GM18520 (cell line): ENCODE measurements around the gene KIF5C.
A peak's percentile ranks its signal among the peaks of the same experiment; 100 is the strongest.
"Not testable (repeated sequence)": the region's sequence is repeated elsewhere in the genome, so short reads cannot be mapped to it uniquely, and the experiment has no call there.

Experiments
- ATAC-seq: cut with Tn5 transposase; IDR thresholded peaks from one replicate; pipeline ENCODE4 v1.9.1; 2021; ENCODE audit not compliant: unreplicated experiment

KIF5C gene

GRCh38 chr2:148959745-148960144 is 84.7 kb downstream of the KIF5C start:
- ATAC-seq, result no peak

GRCh38 chr2:148960483-148960882 is 85.5 kb downstream of the KIF5C start:
- no peak for ATAC-seq

GRCh38 chr2:148963461-148963860 is 88.4 kb downstream of the KIF5C start:
- ATAC-seq, result no peak

DNA sequence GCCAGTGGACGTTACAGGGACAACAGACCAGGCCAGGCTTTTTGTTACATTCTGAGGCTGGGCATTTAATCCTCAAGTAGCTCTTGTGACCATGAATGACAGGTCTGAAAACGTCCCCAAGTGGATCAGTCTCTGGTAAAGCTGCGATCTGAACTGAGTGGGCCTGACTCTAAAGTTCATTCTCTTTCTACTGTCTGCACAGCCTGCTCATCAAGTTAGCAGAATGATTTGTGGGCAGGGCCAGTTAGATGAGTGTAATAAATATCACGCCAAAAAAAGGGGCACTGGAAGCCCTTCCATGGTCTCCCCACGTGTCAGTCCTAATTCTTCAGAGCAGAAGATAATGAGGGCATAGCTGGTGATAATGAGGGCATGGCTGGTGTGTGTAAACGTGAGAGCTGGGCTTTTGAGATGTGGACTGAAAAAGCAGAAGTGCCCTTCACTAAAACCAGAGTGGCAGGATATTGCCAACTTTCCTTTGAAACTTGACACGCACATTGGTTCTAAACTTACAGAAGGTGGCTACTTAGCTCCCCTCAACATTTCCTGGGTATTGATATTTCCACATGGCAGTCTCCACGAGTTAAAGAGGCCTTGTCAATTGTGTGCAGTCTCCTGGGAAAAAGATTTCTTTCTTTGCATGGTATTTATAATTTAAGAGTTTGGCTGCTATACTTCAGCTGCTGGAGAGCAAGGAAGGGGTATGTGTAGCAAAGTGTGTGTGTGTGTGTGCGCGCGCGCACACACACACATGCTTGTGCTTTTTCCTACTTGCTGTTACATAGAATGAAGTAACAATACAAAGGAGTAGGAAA is 90.8 kb downstream of the KIF5C start:
- peak; percentile 67 for ATAC-seq

GRCh38 chr2:148966438-148966758 is 91.4 kb downstream of the KIF5C start:
- ATAC-seq, result no peak

DNA sequence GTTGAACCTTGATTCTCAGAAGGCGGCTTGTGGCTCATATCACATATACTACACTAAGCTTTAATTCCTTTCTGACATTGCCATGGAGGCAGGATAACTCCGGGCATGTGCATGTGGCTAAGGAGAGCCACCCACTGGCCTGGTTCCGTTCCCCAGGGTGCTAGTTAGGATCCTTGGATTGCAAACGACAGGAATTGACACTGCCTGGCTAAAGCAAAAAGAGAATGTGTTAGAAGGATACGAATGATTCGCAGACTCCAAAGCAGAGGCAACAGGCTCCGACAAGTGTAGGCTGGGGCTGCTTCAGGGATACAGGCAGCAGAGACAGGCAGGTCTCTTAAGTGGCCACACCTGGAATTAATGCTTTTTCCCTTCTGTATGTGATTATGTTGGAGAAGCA is 92.0 kb downstream of the KIF5C start:
- no peak for ATAC-seq

GRCh38 chr2:148967578-148967977 is 92.6 kb downstream of the KIF5C start:
- no peak for ATAC-seq

DNA sequence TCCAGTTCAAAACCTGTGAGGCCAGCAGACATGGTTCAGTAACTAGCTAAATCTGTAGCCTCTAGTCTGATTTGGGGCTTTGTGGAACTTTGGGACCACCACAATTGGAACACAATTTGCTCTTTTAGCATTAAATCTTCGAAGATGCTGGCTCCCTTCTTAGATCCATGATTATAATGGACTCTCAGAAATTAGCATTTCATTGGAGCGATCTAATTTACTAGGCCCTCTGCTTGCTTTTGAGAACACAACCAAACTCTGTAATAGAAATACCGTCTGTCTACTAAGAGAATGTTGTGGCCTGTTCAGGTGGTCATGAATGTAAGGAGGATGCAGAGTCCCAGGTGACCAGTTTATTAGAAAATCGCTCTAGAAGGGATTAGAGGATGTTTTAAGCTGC is 93.3 kb downstream of the KIF5C start:
- ATAC-seq, result no peak

GRCh38 chr2:148968776-148969319 is 93.8 kb downstream of the KIF5C start:
- ATAC-seq, result no peak

DNA sequence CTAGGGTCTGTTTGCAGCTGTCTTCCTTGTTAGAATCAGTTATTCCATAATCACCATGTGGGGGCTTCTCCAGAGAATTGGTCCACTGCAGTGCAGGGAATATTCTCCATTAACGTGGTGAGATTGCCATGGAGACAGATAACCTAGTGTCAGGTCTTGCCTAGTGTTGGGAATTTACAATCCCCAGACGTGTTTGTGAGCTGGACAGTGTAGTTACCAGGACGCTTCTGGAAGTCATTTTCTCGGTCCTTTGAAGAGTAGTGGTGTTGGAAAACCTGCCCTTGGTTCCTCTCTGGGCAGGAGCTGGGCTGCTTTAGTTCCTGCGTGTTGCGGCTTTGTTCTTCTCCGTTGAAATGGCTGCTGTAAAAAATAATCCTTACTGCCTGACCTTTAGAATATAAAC is 94.6 kb downstream of the KIF5C start:
- ATAC-seq, result no peak

DNA sequence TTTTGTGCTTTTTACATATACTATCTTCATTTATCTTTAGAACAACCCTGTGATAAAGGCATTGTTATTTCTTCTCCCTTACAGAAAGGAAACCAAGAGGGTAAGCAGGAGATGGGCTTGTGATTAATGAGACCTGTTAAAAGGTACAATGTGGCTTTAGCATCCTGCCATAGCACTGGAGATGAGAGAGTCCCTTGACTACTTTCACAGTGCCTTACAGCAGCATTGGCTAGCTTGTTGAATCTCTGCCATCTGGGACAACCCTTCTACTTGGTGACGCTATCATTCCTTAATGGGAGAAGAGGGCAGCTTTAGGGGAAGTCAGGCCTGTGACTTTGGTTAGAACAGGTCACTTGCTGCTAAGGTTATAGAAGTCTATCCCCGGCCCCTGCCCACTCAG is 95.4 kb downstream of the KIF5C start:
- no peak for ATAC-seq

DNA sequence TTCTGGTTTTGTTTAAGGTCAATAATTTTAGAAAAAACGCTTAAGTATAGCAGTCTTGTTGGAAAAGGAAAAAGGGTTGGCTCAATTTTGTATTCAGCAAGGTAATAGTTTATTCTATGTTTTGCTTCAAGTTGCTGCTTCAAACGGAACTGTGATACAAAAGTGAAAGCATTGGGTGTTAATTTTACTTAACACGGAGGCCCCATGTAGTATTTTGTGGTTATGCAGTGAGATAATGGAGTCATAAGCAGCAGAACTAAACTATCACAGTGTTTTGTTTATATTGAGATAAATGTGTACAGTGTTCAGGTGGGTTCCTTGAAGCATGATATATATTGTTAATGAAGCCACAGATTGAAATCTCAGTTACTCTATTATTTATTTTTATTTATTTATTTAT is 96.5 kb downstream of the KIF5C start:
- ATAC-seq, result peak; percentile 95

- ATAC-seq, result no peak
Observed at GRCh38 chr2:148974095-148974494, 99.1 kb downstream of the KIF5C start.

GRCh38 chr2:148978026-148978685 is 103.1 kb downstream of the KIF5C start:
- ATAC-seq, result no peak

DNA sequence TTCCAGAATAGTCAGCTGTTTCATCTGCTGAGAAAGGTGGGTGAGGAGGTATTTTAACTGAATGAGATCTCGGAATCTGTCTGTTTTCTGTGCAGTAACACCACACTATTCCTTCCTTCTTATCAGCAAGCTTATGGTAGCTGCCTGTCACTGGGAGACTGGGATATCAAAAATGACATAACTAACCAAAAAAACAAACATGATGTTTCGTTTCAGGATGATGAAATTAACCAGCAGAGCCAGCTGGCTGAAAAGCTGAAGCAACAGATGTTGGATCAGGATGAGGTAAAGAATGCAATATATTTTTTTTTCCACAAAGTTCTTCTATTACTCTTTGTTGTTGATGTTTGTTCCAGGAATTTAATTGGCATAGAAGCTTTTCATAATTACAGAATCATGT is 103.7 kb downstream of the KIF5C start:
- ATAC-seq, result no peak

DNA sequence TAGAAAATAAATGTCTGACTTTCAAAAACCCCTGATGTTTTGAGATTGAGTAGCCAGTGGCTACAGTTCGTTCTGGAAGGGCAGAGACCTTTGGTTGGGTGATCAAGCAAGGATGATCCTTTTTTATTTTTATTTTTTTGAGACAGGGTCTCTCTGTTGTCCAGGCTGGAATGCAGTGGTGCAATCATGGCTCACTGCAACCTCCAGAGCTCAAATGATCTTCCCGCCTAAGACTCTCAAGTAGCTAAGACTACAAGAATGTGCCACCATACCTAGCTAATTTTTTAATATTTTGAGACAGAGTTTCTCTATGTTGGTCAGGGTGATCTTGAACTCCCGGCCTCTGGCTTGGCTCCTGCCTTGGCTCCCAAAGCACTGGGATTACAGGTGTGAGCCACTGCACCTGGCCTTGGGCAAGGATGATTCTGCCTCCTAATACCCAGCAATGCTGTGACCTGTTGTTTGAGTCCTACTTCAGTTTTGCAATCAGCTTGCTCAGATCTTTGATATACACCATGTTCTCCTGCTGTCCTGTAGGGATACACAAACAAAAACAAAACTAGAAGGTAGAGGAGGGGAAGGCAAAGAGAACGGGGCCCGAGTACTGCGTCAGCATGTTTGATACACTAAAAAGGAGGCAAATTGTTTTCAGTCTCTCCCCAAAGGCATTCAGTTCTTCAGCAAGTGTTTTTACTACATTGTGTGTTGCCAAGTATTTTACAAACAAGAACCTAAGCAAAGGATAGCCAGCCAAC is 104.3 kb downstream of the KIF5C start:
- ATAC-seq, result no peak

DNA sequence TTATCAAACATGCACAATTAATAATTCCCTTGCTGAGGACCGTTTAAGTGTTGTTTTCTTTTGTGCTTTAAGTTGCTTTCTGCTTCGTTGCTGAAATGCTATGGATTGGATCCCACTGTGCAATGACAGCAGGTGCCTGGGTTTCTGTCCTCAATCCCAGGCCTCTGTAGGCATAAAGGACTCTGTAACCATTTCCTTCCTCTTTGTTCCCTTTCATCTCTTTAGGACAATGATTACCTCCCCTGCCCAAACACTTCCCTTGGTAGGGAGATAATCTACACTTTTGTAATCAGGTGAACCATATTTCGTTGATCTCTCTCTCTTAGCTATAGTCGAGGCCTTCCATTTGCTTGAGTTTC is 104.9 kb downstream of the KIF5C start:
- ATAC-seq, result no peak

- not testable (repeated sequence) for ATAC-seq
Observed at GRCh38 chr2:148980496-148980895, 105.5 kb downstream of the KIF5C start.

GRCh38 chr2:148981324-148981723 is 106.3 kb downstream of the KIF5C start:
- ATAC-seq, result no peak

DNA sequence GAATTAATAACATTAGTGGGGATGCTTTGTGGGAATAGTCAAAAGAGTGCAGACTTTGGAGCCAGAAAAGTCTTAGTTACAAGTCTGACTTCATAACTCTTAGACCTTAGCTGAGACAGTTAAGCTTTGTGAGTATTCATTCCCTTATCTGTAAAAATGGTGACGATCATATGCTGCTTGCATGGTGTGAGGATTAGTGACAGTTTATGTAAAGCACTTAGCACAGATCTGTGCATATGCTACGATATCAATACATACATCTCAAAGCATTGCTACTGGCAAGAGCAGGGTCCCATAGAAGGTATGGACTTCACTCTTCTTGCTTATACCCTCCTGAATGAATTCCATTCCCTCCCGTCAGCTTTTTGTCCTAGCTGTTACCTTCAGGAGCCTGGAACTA is 106.8 kb downstream of the KIF5C start:
- ATAC-seq, result no peak

DNA sequence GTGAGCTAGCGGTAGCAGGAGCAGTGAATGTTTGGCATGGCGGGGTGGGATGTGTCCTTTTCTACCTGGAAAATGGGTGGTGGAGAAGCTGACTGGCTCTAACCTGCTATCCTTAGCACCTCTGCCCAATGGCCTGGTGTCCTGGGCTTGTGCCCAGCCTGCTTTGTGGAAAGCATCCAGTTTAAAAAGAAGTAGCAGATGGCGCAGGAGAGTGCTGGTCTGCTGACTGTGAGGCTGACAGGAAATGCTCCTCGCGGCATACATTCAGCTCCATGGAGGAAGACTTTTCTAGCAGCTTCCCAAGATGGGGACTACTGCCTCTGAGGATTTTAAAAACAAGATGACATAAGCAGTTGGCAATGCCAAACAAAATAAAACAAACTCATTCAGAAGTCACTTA is 107.3 kb downstream of the KIF5C start:
- no peak for ATAC-seq

GRCh38 chr2:148983896-148984295 is 108.9 kb downstream of the KIF5C start:
- no peak for ATAC-seq
